ENCODE data around the gene TMEM178B.

TMEM178B gene

GRCh38 chr7:141407893-141408292 lies 334.0 kb downstream of the TMEM178B start:
- Histone ChIP-seq H2AFZ (ENCODE audit: low read length, unreplicated experiment) (no peak overlapping the region), H3K27ac (ENCODE audit: low read depth, low read length) (no peak overlapping the region), H3K4me1 (ENCODE audit: control insufficient read depth, insufficient read depth, low read length, unreplicated experiment) (no peaks in the 10 kb centered on the region), H3K4me3 (ENCODE audit: low read depth, low read length) (no peak overlapping the region), H3K36me3 (ENCODE audit: insufficient read depth, low read length) (no peaks in the 10 kb centered on the region), H3K79me2 (ENCODE audit: control insufficient read depth, insufficient read depth, low read length, unreplicated experiment) (no peaks in the 10 kb centered on the region), H3K27me3 (ENCODE audit: insufficient read depth, low read length) (no peaks in the 10 kb centered on the region; the same call in 1 of the 2 replicates)

GRCh38 chr7:141408440-141408839 lies 334.6 kb downstream of the TMEM178B start:
- H2AFZ ChIP-seq (ENCODE audit: low read length, unreplicated experiment) = no peak overlapping the region
- H3K79me2 ChIP-seq (ENCODE audit: control insufficient read depth, insufficient read depth, low read length, unreplicated experiment) = no peaks in the 10 kb centered on the region
- no peak overlapping the region for H3K27ac ChIP-seq (ENCODE audit: low read depth, low read length)
- H3K27me3 ChIP-seq (ENCODE audit: insufficient read depth, low read length) = no peaks in the 10 kb centered on the region; the same call in 1 of the 2 replicates
- H3K4me1 ChIP-seq (ENCODE audit: control insufficient read depth, insufficient read depth, low read length, unreplicated experiment) = no peaks in the 10 kb centered on the region
- no peak overlapping the region for H3K4me3 ChIP-seq (ENCODE audit: low read depth, low read length)
- no peaks in the 10 kb centered on the region for H3K36me3 ChIP-seq (ENCODE audit: insufficient read depth, low read length)

- no peak overlapping the region for H3K27ac ChIP-seq (ENCODE audit: low read depth, low read length)
- no peak overlapping the region for H2AFZ ChIP-seq (ENCODE audit: low read length, unreplicated experiment)
- no peaks in the 10 kb centered on the region for H3K36me3 ChIP-seq (ENCODE audit: insufficient read depth, low read length)
- no peaks in the 10 kb centered on the region for H3K79me2 ChIP-seq (ENCODE audit: control insufficient read depth, insufficient read depth, low read length, unreplicated experiment)
- no peaks in the 10 kb centered on the region for H3K4me1 ChIP-seq (ENCODE audit: control insufficient read depth, insufficient read depth, low read length, unreplicated experiment)
- no peaks in the 10 kb centered on the region; the same call in 1 of the 2 replicates for H3K27me3 ChIP-seq (ENCODE audit: insufficient read depth, low read length)
- no peak overlapping the region for H3K4me3 ChIP-seq (ENCODE audit: low read depth, low read length)
Observed at GRCh38 chr7:141409219-141409618, 335.4 kb downstream of the TMEM178B start.

- no peak overlapping the region for H3K4me3 ChIP-seq (ENCODE audit: low read depth, low read length)
- no peak overlapping the region for H3K27ac ChIP-seq (ENCODE audit: low read depth, low read length)
- no peaks in the 10 kb centered on the region for H3K4me1 ChIP-seq (ENCODE audit: control insufficient read depth, insufficient read depth, low read length, unreplicated experiment)
- no peaks in the 10 kb centered on the region; the same call in 1 of the 2 replicates for H3K27me3 ChIP-seq (ENCODE audit: insufficient read depth, low read length)
- H3K36me3 ChIP-seq (ENCODE audit: insufficient read depth, low read length) = no peaks in the 10 kb centered on the region
- no peak overlapping the region for H2AFZ ChIP-seq (ENCODE audit: low read length, unreplicated experiment)
- H3K79me2 ChIP-seq (ENCODE audit: control insufficient read depth, insufficient read depth, low read length, unreplicated experiment) = no peaks in the 10 kb centered on the region
Observed at GRCh38 chr7:141409801-141410329, 336.0 kb downstream of the TMEM178B start.

GRCh38 chr7:141410353-141411000 lies 336.6 kb downstream of the TMEM178B start:
- H3K4me3 ChIP-seq (ENCODE audit: low read depth, low read length) = no peak overlapping the region
- no peaks in the 10 kb centered on the region for H3K36me3 ChIP-seq (ENCODE audit: insufficient read depth, low read length)
- no peak overlapping the region for H2AFZ ChIP-seq (ENCODE audit: low read length, unreplicated experiment)
- H3K79me2 ChIP-seq (ENCODE audit: control insufficient read depth, insufficient read depth, low read length, unreplicated experiment) = no peaks in the 10 kb centered on the region
- H3K4me1 ChIP-seq (ENCODE audit: control insufficient read depth, insufficient read depth, low read length, unreplicated experiment) = no peaks in the 10 kb centered on the region
- no peak overlapping the region for H3K27ac ChIP-seq (ENCODE audit: low read depth, low read length)
- H3K27me3 ChIP-seq (ENCODE audit: insufficient read depth, low read length) = no peaks in the 10 kb centered on the region; the same call in 1 of the 2 replicates

GRCh38 chr7:141411133-141411532 lies 337.3 kb downstream of the TMEM178B start:
- H3K27me3 ChIP-seq (ENCODE audit: insufficient read depth, low read length) = no peaks in the 10 kb centered on the region; the same call in 1 of the 2 replicates
- no peaks in the 10 kb centered on the region for H3K4me1 ChIP-seq (ENCODE audit: control insufficient read depth, insufficient read depth, low read length, unreplicated experiment)
- H3K4me3 ChIP-seq (ENCODE audit: low read depth, low read length) = no peak overlapping the region
- H2AFZ ChIP-seq (ENCODE audit: low read length, unreplicated experiment) = no peak overlapping the region
- no peaks in the 10 kb centered on the region for H3K36me3 ChIP-seq (ENCODE audit: insufficient read depth, low read length)
- H3K27ac ChIP-seq (ENCODE audit: low read depth, low read length) = no peak overlapping the region
- H3K79me2 ChIP-seq (ENCODE audit: control insufficient read depth, insufficient read depth, low read length, unreplicated experiment) = no peaks in the 10 kb centered on the region

GRCh38 chr7:141415999-141416398 lies 342.1 kb downstream of the TMEM178B start:
- Histone ChIP-seq H3K36me3 (ENCODE audit: insufficient read depth, low read length) (no peaks in the 10 kb centered on the region), H2AFZ (ENCODE audit: low read length, unreplicated experiment) (no peak overlapping the region), H3K4me3 (ENCODE audit: low read depth, low read length) (no peak overlapping the region), H3K79me2 (ENCODE audit: control insufficient read depth, insufficient read depth, low read length, unreplicated experiment) (no peaks in the 10 kb centered on the region), H3K4me1 (ENCODE audit: control insufficient read depth, insufficient read depth, low read length, unreplicated experiment) (no peaks in the 10 kb centered on the region), H3K27me3 (ENCODE audit: insufficient read depth, low read length) (no peaks in the 10 kb centered on the region), H3K27ac (ENCODE audit: low read depth, low read length) (no peak overlapping the region)

- Histone ChIP-seq H3K27ac (ENCODE audit: low read depth, low read length) (no peak overlapping the region), H3K4me3 (ENCODE audit: low read depth, low read length) (no peak overlapping the region), H3K4me1 (ENCODE audit: control insufficient read depth, insufficient read depth, low read length, unreplicated experiment) (no peaks in the 10 kb centered on the region), H3K79me2 (ENCODE audit: control insufficient read depth, insufficient read depth, low read length, unreplicated experiment) (no peaks in the 10 kb centered on the region), H3K36me3 (ENCODE audit: insufficient read depth, low read length) (no peaks in the 10 kb centered on the region), H3K27me3 (ENCODE audit: insufficient read depth, low read length) (no peaks in the 10 kb centered on the region), H2AFZ (ENCODE audit: low read length, unreplicated experiment) (no peak overlapping the region)
Observed at GRCh38 chr7:141416650-141417270, 342.9 kb downstream of the TMEM178B start.

- Histone ChIP-seq H3K27me3 (ENCODE audit: insufficient read depth, low read length) (no peaks in the 10 kb centered on the region), H3K36me3 (ENCODE audit: insufficient read depth, low read length) (no peaks in the 10 kb centered on the region), H3K27ac (ENCODE audit: low read depth, low read length) (no peak overlapping the region), H3K79me2 (ENCODE audit: control insufficient read depth, insufficient read depth, low read length, unreplicated experiment) (no peaks in the 10 kb centered on the region), H3K4me3 (ENCODE audit: low read depth, low read length) (no peak overlapping the region), H2AFZ (ENCODE audit: low read length, unreplicated experiment) (no peak overlapping the region), H3K4me1 (ENCODE audit: control insufficient read depth, insufficient read depth, low read length, unreplicated experiment) (no peaks in the 10 kb centered on the region)
Observed at GRCh38 chr7:141417506-141417905, 343.6 kb downstream of the TMEM178B start.

- Histone ChIP-seq H3K36me3 (ENCODE audit: insufficient read depth, low read length) (no peaks in the 10 kb centered on the region), H2AFZ (ENCODE audit: low read length, unreplicated experiment) (no peak overlapping the region), H3K27me3 (ENCODE audit: insufficient read depth, low read length) (no peaks in the 10 kb centered on the region), H3K27ac (ENCODE audit: low read depth, low read length) (no peak overlapping the region), H3K79me2 (ENCODE audit: control insufficient read depth, insufficient read depth, low read length, unreplicated experiment) (no peaks in the 10 kb centered on the region), H3K4me3 (ENCODE audit: low read depth, low read length) (no peak overlapping the region), H3K4me1 (ENCODE audit: control insufficient read depth, insufficient read depth, low read length, unreplicated experiment) (no peaks in the 10 kb centered on the region)
Observed at GRCh38 chr7:141418066-141418465, 344.2 kb downstream of the TMEM178B start.

GRCh38 chr7:141421306-141421705 lies 347.4 kb downstream of the TMEM178B start:
- H3K27ac ChIP-seq (ENCODE audit: low read depth, low read length) = no peak overlapping the region

More at GRCh38 chr7:141421306-141421705, 347.4 kb downstream of the TMEM178B start:
- no peak overlapping the region for H3K4me3 ChIP-seq (ENCODE audit: low read depth, low read length)
- no peaks in the 10 kb centered on the region for H3K4me1 ChIP-seq (ENCODE audit: control insufficient read depth, insufficient read depth, low read length, unreplicated experiment)
- no peaks in the 10 kb centered on the region for H3K27me3 ChIP-seq (ENCODE audit: insufficient read depth, low read length)
- H3K36me3 ChIP-seq (ENCODE audit: insufficient read depth, low read length) = no peaks in the 10 kb centered on the region
- no peaks in the 10 kb centered on the region for H3K79me2 ChIP-seq (ENCODE audit: control insufficient read depth, insufficient read depth, low read length, unreplicated experiment)
- H2AFZ ChIP-seq (ENCODE audit: low read length, unreplicated experiment) = no peak overlapping the region

All from ACC112 (cell line).